PFSK-1 (cell line): ENCODE measurements around the gene MCRIP2.

Experiments used
- POLR2AphosphoS5 ChIP-seq: IDR thresholded peaks from 2 replicates; pipeline ENCODE4 v1.6.1; 2012; ENCODE audit warnings: low read depth, mild to moderate bottlenecking, control low read depth, low read length, moderate library complexity
- TAF1 ChIP-seq: IDR thresholded peaks from 2 replicates; pipeline ENCODE4 v1.6.1; 2012; ENCODE audit warnings: low read length, control low read depth, borderline replicate concordance; ENCODE audit not compliant: insufficient read depth
- TF ChIP-seq, protein P1 (sequence below), 2 experiments: IDR thresholded peaks; 2 replicates each; pipeline versions ENCODE4 v1.6.1 to v1.8.0; 2011 to 2012; ENCODE audit warnings: low read depth in 2 of 2, low read length in 2 of 2, control low read depth in 1 of 2, inconsistent platforms in 1 of 2, mild to moderate bottlenecking in 1 of 2, moderate library complexity in 1 of 2; ENCODE audit not compliant: insufficient read depth in 1 of 2

DNA sequence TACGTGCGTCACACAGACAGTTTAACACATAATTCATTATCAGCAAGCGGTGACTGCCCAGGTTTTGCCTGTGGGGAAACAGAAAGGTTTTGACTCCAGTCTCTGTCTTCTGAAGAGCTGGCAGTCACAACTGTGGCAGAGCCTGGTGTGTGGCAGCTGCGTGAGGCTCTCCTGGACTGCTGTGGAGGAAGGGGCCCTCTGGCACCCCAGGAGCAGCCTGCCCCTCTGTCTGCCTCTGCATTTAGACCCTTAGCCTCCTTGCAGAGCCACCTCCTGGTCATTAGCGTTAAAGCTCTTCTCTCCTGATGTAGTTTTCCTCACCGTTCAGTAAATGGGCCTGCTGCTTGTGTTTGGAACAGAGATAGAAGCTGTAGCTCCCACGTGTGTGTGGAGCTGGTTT, 40.8 kb upstream of the MCRIP2 start:
- TF ChIP-seq POLR2AphosphoS5 (no peak), TAF1 (no peak)
- TF ChIP-seq, protein P1, sequence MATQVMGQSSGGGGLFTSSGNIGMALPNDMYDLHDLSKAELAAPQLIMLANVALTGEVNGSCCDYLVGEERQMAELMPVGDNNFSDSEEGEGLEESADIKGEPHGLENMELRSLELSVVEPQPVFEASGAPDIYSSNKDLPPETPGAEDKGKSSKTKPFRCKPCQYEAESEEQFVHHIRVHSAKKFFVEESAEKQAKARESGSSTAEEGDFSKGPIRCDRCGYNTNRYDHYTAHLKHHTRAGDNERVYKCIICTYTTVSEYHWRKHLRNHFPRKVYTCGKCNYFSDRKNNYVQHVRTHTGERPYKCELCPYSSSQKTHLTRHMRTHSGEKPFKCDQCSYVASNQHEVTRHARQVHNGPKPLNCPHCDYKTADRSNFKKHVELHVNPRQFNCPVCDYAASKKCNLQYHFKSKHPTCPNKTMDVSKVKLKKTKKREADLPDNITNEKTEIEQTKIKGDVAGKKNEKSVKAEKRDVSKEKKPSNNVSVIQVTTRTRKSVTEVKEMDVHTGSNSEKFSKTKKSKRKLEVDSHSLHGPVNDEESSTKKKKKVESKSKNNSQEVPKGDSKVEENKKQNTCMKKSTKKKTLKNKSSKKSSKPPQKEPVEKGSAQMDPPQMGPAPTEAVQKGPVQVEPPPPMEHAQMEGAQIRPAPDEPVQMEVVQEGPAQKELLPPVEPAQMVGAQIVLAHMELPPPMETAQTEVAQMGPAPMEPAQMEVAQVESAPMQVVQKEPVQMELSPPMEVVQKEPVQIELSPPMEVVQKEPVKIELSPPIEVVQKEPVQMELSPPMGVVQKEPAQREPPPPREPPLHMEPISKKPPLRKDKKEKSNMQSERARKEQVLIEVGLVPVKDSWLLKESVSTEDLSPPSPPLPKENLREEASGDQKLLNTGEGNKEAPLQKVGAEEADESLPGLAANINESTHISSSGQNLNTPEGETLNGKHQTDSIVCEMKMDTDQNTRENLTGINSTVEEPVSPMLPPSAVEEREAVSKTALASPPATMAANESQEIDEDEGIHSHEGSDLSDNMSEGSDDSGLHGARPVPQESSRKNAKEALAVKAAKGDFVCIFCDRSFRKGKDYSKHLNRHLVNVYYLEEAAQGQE (IDR thresholded peaks at IDR 0.05; ENCODE audit: insufficient read depth in 1 of 2, low read depth in 2 of 2, low read length in 2 of 2), result no peak
